GM19372 (cell line): ENCODE results near the gene IL36A.

Experiments
- ATAC-seq: cut with Tn5 transposase; IDR thresholded peaks from one replicate; pipeline ENCODE4 v1.9.1; 2021; ENCODE audit warnings: mild to moderate bottlenecking, low read depth, moderate library complexity; ENCODE audit not compliant: unreplicated experiment

IL36A gene

DNA sequence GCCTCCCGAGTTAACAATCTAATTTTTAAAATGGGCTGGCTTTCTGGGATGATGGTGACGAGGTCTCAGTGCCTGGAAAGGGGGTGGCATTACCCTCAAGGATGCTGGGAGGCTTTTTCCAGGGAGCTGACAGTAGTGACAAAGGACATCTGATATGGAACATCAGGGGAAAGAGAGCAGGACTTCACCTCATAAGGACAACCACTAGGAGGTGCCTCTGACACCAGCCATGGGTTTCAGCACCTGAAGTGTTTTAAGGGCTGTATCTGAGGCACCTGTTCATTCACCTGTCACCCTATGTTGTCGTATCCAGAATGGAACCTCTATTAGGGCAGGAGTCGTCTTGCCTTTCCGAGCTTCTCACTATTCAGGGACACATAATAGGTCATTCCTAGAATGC is 36.6 kb downstream of the IL36A start:
- ATAC-seq, result no peak

DNA sequence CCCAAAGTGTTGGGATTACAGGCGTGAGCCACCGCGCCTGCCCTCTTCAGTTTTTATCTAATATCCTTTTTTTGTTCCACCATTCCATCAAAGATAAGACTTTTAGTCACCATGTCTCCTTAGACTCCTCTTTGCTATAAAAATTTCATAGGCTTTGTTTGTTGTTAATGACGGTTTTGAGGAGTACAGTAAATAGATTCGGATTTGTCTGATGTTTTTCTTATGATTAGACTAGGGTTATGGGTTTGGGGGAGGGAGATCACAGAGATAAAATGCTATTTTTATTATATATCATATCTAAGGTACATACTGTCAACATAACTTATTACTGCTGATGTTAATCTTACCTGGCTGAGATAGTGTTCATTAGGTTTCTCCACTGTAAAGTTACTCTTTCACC is 41.2 kb downstream of the IL36A start:
- ATAC-seq, result no peak

DNA sequence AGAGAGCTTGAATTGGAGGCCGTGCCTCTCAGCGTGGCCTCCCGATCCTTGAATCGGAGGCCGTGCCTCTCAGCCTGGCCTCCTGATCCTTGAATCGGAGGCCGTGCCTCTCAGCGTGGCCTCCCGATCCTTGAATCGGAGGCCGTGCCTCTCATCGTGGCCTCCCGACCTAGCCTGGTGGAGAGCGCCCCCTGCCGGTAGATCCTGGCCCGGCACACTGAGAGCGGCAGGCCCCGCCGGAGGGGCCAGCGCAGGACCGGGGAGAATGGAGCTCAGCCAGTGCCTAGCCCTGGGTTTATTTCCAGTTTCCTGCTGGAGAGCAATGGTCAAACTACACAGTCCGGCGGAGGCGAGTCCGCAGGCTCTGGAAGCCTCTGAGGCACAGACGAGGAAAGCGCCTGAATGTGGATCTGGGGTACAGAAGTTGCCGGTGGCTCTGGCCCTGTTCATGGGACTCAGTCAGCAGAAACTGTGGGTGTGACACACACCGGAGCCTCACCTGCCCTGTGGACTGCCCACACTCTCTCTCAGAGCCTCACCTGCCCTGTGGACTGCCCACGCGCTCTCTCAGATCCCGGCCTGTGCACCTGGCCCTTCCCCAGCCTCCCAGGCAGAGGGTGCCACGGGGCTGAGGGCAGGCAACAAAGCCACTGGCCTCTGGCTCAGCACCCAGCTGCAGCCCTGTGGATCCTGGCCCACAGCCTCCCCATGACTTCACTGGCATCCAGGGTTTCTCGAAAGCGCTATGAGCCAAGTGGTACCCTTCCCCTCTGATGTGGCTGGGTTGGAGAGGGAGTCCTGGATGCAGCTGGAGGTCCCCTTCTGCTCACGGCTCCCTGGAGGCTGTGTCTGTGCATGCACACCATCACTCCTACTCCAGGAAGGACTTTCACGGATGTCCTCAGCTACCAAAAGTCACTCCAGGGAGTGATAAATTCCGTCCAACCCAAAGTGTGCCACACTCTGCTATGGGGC is 45.9 kb downstream of the IL36A start:
- ATAC-seq, result no peak

DNA sequence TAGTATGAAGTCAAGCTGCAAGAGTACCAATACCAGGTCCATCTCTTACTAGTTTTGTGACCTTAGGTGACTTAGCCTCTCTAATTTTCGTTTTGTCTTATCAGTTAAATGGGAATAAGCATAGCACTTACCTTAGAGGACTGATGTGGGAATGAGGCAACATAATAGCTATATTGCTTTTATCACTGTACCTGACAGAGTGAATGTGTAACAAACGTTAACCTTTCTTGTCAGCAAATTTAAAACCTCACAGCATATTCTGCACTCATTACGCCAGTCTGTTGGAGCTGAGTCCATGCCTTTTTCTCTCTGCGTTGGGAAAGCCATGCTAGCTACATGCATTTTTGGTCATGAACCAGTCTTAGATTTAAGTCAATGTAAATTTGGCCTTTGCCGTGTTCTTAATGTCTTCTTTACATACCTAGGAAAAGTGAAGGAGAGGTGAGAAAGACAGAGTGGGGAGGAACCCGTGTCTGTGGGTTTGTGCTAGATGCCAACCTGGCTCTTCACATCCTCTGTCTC is 47.2 kb downstream of the IL36A start, which contains the start of gene IL36B:
Gene IL36B (minus strand): TSS at position 472 of the 522 bp plus-strand sequence.
- no peak for ATAC-seq

DNA sequence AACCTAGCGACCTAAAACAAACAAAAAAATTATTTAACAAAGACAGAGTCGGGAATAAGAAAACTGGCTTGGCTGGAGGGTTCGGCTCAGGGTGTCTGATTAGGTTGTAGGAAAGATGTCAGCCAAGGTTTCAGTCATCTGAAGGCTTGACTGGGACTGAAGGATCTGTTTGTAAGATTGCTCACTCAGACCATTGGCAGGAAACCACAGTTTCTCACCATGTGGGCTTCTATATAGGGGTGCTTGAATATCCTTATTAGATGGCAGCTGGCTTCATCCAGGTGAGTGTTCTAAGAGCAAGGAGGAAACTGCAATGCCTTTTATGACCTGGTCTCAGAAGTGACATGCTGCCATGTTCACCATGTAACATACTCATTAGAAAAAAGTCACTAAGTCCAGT is 48.4 kb downstream of the IL36A start:
- ATAC-seq, result no peak

DNA sequence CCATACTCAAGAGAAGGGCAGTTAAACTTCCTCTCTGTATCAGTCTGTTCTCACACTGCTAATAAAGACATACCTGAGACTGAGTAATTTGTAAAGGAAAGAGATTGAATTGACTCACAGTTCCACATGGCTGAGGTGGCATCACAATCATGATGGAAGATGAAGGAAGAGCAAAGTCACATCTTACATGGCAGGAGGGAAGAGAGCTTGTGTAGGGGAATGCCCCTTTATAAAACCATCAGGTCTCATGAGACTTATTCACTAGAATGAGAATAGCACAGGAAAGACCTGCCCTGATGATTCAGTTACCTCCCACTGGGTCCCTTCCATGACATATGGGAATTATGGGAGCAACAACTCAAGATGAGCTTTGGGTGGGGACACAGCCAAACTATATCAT is 48.8 kb downstream of the IL36A start:
- ATAC-seq, result no peak

DNA sequence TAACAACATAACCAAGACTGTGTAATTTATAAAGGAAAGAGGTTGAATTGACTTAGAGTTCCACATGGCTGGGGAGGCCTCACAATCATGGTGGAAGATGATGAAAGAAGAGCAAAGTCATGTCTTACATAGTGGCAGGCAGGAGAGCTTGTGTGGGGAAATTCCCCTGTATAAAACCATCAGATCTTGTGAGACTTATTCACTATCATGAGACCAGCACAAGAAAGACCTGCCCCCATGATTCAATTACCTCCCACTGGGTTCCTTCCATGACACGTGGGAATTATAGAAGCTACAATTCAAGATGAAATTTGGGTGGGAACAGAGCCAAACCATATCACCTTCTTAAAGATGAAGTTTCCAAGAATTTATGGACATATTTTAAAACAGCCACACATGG is 51.3 kb downstream of the IL36A start:
- no peak for ATAC-seq

DNA sequence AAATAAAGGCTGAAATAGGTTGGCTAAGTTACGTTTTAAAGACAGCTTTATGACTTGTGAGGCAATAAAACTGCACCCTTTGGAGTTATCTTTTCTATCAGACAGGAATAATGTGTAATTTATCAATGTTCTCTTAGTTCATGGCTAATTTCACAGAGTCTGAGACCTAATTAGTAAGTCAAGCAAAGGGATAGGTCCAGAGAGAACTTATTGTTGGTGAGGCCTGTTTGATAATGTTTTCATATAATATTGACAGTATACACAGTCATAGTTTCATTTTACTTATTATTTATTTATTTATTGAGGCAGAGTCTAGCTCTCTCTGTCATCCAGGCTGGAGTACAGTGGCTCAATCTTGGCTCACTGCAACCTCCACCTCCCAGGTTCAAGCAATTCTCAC is 51.9 kb downstream of the IL36A start:
- no peak for ATAC-seq
